HG02943 (cell line): ENCODE measurements around the gene FAM236B.
A peak's percentile ranks its signal among the peaks of the same experiment; 100 is the strongest.
"Not testable (repeated sequence)": the region's sequence is repeated elsewhere in the genome, so short reads cannot be mapped to it uniquely, and the experiment has no call there.

Source experiments
- ATAC-seq: cut with Tn5 transposase; IDR thresholded peaks from one replicate; pipeline ENCODE4 v1.9.1; 2021; ENCODE audit warnings: mild to moderate bottlenecking, low read depth, moderate library complexity; ENCODE audit not compliant: unreplicated experiment

The FAM236B gene

DNA sequence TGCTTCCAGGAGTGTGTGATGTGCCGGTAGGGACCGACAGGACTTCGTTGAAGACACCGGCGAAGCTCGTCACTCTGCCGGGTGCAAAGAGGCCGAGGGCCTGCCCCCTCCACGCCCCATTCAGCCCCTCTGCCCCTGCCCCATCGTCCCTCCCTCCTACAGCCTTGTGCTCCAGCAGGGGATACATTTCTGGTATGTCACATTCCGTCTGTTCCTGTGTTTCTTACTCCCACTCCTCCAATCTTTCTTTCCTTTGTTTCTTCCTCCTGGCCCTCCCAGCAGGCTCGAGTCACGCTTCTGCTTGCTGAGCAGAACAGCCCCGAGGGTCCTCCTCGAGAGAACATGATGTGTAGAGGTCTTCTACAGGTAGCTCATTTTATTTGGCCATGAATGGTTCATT lies at the start of gene FAM236B:
FAM236B (minus strand) TSS at position 101 of the 400 bp plus-strand sequence; CDS start at position 1, 100 bp downstream.
- ATAC-seq, result not testable (repeated sequence)

- ATAC-seq, result not testable (repeated sequence)
These were observed 48.2 kb upstream of the FAM236B start for GRCh38 chrX:72830701-72831100.

- not testable (repeated sequence) for ATAC-seq
These were observed 25.6 kb upstream of the FAM236B start, which contains the start of gene FAM236D for GRCh38 chrX:72808110-72808509. Gene FAM236D, minus strand, starts transcription at chrX:72808210. Its CDS starts 100 bp downstream, at chrX:72808110.

DNA sequence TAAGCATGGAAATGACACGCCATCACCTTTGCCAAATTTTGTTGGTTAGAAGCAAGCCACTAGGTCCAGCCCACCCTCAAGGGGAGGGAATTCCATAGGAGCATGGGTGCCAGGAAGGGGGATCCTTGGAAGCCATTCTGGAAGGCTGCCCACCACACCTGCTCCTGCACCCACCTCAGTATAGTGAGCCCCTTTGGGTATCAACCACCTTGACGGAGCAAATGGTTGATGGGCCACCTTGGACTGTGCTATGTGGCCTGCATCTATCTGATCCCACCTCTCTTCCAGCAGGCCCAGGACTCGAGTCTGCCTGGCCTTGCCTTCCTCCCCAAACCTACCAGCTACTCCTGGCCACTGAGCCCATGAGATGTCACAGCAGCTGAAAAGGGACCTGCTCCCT lies 7.9 kb upstream of the FAM236B start:
- not testable (repeated sequence) for ATAC-seq

DNA sequence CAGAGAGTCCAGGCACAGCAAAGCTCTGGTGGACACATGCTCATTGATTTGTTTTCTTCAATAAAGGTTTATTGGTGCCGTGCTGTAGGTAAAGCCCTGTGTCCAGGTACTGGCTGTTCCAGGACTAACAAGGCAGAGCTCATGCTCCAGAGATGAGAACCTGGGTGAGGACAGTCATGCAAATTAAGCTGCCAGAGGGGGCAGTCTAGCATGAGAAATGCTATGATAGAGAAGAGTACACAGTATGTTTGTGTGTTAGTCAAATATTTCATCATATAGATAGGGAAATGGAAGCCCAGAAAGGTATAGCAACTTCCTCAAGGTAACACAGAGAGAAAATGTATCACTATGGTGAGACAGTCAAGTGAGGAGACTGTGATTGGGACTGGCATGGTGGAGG lies 5.7 kb upstream of the FAM236B start:
- ATAC-seq, result not testable (repeated sequence)

- not testable (repeated sequence) for ATAC-seq
These were observed 1.5 kb upstream of the FAM236B start for GRCh38 chrX:72783964-72784363.

- ATAC-seq, result not testable (repeated sequence)
These were observed 991 bp upstream of the FAM236B start for GRCh38 chrX:72783365-72783936.

DNA sequence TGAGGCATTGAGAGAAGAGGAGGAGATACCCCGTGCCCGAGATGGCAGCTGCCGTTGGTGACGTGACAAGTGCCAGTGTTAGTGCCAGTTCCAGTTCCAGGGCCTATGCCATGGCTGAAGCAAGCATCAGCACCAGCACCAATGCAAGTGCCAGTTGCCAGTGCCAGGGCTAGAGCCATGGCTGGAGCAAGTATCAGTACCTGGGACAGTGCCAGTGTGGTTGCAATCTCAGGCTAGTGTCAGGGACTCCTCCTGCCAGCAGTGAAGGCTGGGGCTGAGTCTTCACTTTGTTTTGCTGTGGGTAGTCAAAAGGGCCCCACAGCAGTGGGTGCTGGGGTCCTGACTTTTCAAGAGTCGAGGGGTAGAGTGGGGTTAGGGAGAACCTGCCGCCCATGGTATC lies 4.3 kb downstream of the FAM236B start:
- not testable (repeated sequence) for ATAC-seq

DNA sequence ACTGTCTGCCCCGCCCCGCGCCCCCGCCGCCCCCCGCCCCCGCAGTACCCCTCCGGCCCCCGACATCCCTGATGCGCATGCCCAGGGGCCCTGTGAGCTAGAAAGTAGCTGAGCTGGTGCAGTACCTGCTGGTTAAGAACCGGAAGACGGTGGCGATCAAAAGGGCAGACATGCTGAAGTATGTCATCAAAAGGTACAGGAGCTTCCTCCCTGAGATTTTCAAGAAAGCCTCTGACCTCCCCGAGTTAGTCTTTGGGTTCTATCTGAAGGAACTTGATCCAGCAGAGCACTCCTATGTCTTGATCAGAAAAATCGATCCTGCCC lies 5.0 kb downstream of the FAM236B start:
- ATAC-seq, result peak; percentile 87

DNA sequence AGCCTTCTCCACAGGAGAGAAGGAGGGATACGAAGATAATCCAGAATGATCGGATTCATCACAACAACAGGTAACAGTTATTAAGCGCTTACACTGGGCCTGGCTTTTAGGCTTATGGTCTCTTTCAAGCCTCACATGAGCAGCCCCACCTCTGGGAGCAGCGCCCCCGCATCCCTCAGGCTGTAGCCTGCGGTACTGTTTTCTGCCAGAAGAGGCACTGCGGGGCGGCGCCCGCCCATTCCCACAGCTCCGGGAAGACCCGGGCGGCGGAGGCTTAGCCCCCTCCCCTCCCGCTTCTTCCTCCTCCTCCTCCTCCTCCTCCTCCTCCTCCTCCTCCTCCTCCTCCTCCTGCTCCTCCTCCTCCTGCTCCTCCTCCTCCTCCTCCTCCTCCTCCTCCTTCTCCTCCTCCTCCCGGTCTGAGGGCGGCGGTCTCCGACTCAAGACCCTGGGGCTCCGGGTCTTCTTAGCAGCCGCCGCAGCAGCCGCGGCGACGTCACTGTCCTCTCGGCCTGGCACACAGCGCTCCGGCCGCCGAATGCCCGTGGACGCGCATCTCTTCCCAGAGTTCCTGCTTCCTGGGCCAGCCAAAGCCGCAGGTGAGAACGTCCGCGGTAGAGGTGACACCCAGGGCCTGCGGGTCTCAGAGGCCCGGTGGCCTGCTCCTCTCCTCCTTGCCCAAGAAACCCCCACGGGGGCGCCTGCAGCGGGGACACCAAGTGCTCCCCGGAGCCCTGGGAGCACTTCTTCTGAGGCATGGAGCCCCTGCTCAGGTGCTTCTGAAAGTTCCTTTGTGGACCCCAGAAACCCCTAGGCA lies 5.6 kb downstream of the FAM236B start, which contains the start of gene DMRTC1B:
DMRTC1B (plus strand) TSS at position 238 of the 814 bp plus-strand sequence. CDS start 68,246 bp downstream, outside the sequence.
- peak; percentile 63 for ATAC-seq

GRCh38 chrX:72760454-72760853 lies 22.0 kb downstream of the FAM236B start:
- ATAC-seq, result not testable (repeated sequence)

- ATAC-seq, result not testable (repeated sequence)
These were observed 33.9 kb downstream of the FAM236B start for GRCh38 chrX:72748545-72748944.

GRCh38 chrX:72745546-72745945 lies 36.9 kb downstream of the FAM236B start:
- not testable (repeated sequence) for ATAC-seq

DNA sequence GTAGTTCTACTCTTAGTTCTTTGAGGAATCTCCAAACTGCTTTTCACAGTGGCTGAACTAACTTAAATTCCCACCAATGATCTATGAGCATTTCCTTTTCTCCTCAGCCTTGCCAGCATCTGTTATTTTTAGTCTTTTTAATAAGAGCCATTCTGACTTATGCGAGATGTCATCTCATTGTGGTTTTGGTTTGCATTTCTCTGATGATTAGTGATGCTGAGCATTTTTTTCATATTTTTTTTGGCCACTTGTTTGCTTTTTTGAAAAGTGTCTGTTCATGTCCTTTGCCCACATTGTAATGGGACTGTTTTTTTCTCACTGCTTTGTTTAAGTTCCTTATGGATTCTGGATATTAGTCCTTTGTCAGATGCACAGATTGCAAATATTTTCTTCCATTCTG lies 46.9 kb downstream of the FAM236B start:
- no peak for ATAC-seq

- ATAC-seq, result not testable (repeated sequence)
These were observed 48.8 kb downstream of the FAM236B start for GRCh38 chrX:72733636-72734035.
